GM18909 (cell line): Measurements from ENCODE around the gene CD1D.

ENCODE experiments used
- ATAC-seq: cut with Tn5 transposase; IDR thresholded peaks from one replicate; pipeline ENCODE4 v1.9.1; 2021; ENCODE audit warnings: mild to moderate bottlenecking; ENCODE audit not compliant: unreplicated experiment, poor library complexity

Gene CD1D

DNA sequence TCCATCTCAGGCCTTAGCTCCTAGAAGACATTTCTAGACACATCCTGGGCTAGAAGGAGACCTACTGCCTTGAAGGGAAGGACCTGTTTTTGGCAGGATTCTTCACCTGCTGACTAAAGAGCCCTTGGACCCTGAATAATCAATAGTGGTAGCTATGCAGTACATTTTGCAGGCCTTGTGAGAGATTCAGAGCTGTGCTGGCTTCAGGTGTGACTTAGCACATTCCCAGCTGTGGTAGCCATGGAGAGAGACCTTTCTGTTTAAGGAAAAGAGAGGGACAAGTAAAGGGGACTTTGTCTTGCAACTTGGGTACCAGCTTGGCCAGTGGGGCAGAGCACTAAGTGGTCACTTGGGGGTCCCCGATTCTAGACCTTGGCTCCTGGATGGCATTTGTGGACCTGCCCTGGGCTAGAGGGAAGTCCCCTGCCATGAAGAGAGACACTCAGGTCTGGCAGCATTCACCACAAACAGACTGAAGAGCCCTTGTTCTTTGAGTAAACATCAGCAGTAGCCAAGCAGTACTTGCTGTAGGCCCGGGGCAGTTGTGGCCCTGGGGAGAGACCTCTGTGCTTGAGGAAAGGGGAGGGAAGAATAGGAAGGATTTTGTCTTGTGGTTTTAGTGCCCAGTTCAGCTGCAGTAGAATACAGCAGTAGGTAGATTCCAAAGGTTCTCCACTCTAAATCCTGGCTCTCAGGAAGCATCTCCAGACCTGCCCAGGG lies 47.4 kb downstream of the CD1D start:
- no peak for ATAC-seq
